HCT116 (cell line): ENCODE results near the gene GPC5. TPM values are rescaled to one million over a fixed set of nuclear protein-coding genes. Genes with fewer than 3 reads are reported as not detected.

Experiments used
- ATAC-seq: fragments of 200-7000 bp; cut with Tn5 transposase; 2 replicates; pipeline ENCODE4 v1.9.1; 2020; ENCODE audit warnings: mild to moderate bottlenecking, moderate library complexity
- BruUV-seq: library from RNA; stranded (reverse); fragments of 400-500 nt; replicated peaks from 2 replicates; lab custom pipeline; 2021; lab: Mats Ljungman, UMichigan
- CTCF ChIA-PET: fragments of 300-600 bp; sonication (Branson Sonifier 250); formaldehyde crosslinking; loops from one replicate; lab custom pipeline; 2021; ENCODE audit warnings: antibody characterized with exemption; lab: Charles Lee
- POLR2A ChIA-PET: fragments of 300-600, 350-600 bp; sonication (Branson Sonifier 250); formaldehyde crosslinking; loops from one replicate; lab custom pipeline; 2021; ENCODE audit warnings: antibody characterized with exemption; lab: Charles Lee
- RAD21 ChIA-PET, 2 experiments: fragments of 300-600 bp; sonication (Branson Sonifier 250); formaldehyde crosslinking; loops; one replicate each; lab custom pipeline; 2023; ENCODE audit warnings: low total read pairs in 2 of 2; ENCODE audit not compliant: uncharacterized antibody in 2 of 2, unreplicated experiment in 2 of 2, low non-redundant PET in 1 of 2; lab: Charles Lee
- DNase-seq: peaks from one replicate; pipeline ENCODE4 v3.0.0-alpha.2; 2010; ENCODE audit warnings: low read depth, low spot score
- H2AFZ ChIP-seq: fragments of 200-600 bp; shearing (Covaris generic), sonication (generic); 2 replicates; pipeline ENCODE4 v1.6.1; 2017; ENCODE audit warnings: low read depth, mixed run types, mixed read lengths, antibody characterized with exemption, low read length; ENCODE audit not compliant: poor library complexity, severe bottlenecking
- H3K27ac ChIP-seq: 2 replicates; pipeline ENCODE4 v1.5.1; 2012; ENCODE audit warnings: low read depth, low read length
- H3K27me3 ChIP-seq: fragments of 200-600 bp; sonication (generic); 2 replicates; pipeline ENCODE4 v1.6.1; 2016; ENCODE audit warnings: mixed run types, low read length, mixed read lengths; ENCODE audit not compliant: insufficient read depth
- H3K36me3 ChIP-seq, 2 experiments: fragments of 200-500 bp in 1 of 2; fragments of 200-600 bp in 1 of 2; sonication (Bioruptor generic) in 1 of 2; sonication (generic) in 1 of 2; 2 replicates each; pipeline versions ENCODE4 v1.5.1 to v1.6.1; 2014 to 2016; ENCODE audit warnings: low read length in 2 of 2, inconsistent platforms in 1 of 2, mixed read lengths in 1 of 2, mixed run types in 1 of 2; ENCODE audit not compliant: insufficient read depth in 2 of 2, control insufficient read depth in 1 of 2
- H3K4me1 ChIP-seq, 2 experiments: fragments of 200-600 bp in 1 of 2; sonication (generic) in 1 of 2; 2 replicates each; pipeline versions ENCODE4 v1.5.1 to v1.6.1; 2012 to 2017; ENCODE audit warnings: low read length in 2 of 2, inconsistent platforms in 1 of 2, mild to moderate bottlenecking in 1 of 2, mixed read lengths in 1 of 2, mixed run types in 1 of 2, moderate library complexity in 1 of 2; ENCODE audit not compliant: insufficient read depth in 2 of 2, control insufficient read depth in 1 of 2
- H3K4me2 ChIP-seq: fragments of 200-600 bp; sonication (generic); 2 replicates; pipeline ENCODE4 v1.6.1; 2017; ENCODE audit warnings: mixed run types, low read length, mixed read lengths
- H3K4me3 ChIP-seq, 2 experiments: fragments of 200-600 bp in 1 of 2; sonication (generic) in 1 of 2; replicated peaks in 1 of 2; 2 replicates each; pipeline ENCODE4 v1.5.1; 2011 to 2016; ENCODE audit warnings: low read length in 2 of 2, control low read depth in 1 of 2, low read depth in 1 of 2, mild to moderate bottlenecking in 1 of 2, mixed read lengths in 1 of 2, mixed run types in 1 of 2
- H3K79me2 ChIP-seq: fragments of 200-600 bp; sonication (generic); 2 replicates; pipeline ENCODE4 v1.6.1; 2017; ENCODE audit warnings: mild to moderate bottlenecking, mixed run types, low read length, moderate library complexity, mixed read lengths; ENCODE audit not compliant: insufficient read depth
- H3K9ac ChIP-seq: fragments of 200-600 bp; sonication (generic); 2 replicates; pipeline ENCODE4 v1.6.1; 2016; ENCODE audit warnings: low read length, mixed read lengths
- H3K9me2 ChIP-seq: fragments of 200-600 bp; sonication (generic), shearing (Covaris generic); 2 replicates; pipeline ENCODE4 v1.6.1; 2017; ENCODE audit warnings: mixed run types, mild to moderate bottlenecking, moderate library complexity; ENCODE audit not compliant: insufficient read depth
- H3K9me3 ChIP-seq, 2 experiments: fragments of 200-500 bp in 1 of 2; fragments of 200-600 bp in 1 of 2; sonication (Bioruptor generic) in 1 of 2; sonication (generic) in 1 of 2; 2 replicates each; pipeline ENCODE4 v1.6.1; 2014 to 2017; ENCODE audit warnings: low read length in 2 of 2, mixed read lengths in 2 of 2, inconsistent platforms in 1 of 2, low read depth in 1 of 2, mild to moderate bottlenecking in 1 of 2, mixed run types in 1 of 2, moderate library complexity in 1 of 2; ENCODE audit not compliant: control insufficient read depth in 1 of 2, insufficient read depth in 1 of 2
- H4K20me1 ChIP-seq: fragments of 200-600 bp; sonication (generic), shearing (Covaris generic); 2 replicates; pipeline ENCODE4 v1.6.1; 2017; ENCODE audit warnings: mixed run types, mild to moderate bottlenecking, moderate library complexity; ENCODE audit not compliant: insufficient read depth
- CEBPB ChIP-seq: IDR thresholded peaks from 2 replicates; pipeline ENCODE4 v1.6.1; 2012; ENCODE audit warnings: low read depth
- ELF1 ChIP-seq: IDR thresholded peaks from 2 replicates; pipeline ENCODE4 v1.6.1; 2012; ENCODE audit warnings: low read depth, borderline replicate concordance
- EZH2 ChIP-seq: fragments of 200-600 bp; sonication (generic); IDR thresholded peaks from 2 replicates; pipeline ENCODE4 v1.6.1; 2017; ENCODE audit warnings: antibody characterized with exemption, mixed run types
- JUND ChIP-seq: IDR thresholded peaks from 2 replicates; pipeline ENCODE4 v1.6.1; 2012
- POLR2A ChIP-seq: IDR thresholded peaks from 2 replicates; pipeline ENCODE4 v1.7.0; 2011; ENCODE audit warnings: borderline replicate concordance; ENCODE audit not compliant: insufficient read depth, insufficient read length; ENCODE audit errors: extremely low read depth
- SIN3A ChIP-seq: IDR thresholded peaks from 2 replicates; pipeline ENCODE4 v1.6.1; 2012; ENCODE audit warnings: low read depth
- SP1 ChIP-seq: IDR thresholded peaks from 2 replicates; pipeline ENCODE4 v1.6.1; 2012; ENCODE audit warnings: low read depth
- SRF ChIP-seq: IDR thresholded peaks from 2 replicates; pipeline ENCODE4 v1.6.1; 2012; ENCODE audit warnings: low read depth
- TCF7L2 ChIP-seq: IDR thresholded peaks from 2 replicates; pipeline ENCODE4 v1.7.0; 2011; ENCODE audit warnings: borderline replicate concordance, inconsistent platforms; ENCODE audit not compliant: insufficient read depth, insufficient read length; ENCODE audit errors: extremely low read depth
- intact Hi-C: fragments of 100-400 bp; cut with micrococcal nuclease; formaldehyde crosslinking; loops from 2 replicates; pipeline ENCODE4 v1.10.0; 2022
- total RNA-seq: library from RNA; stranded (reverse); gene quantifications from one replicate; pipeline ENCODE4 v1.2.1, GENCODE V29; 2021; ENCODE audit not compliant: unreplicated experiment
- TF ChIP-seq, protein P1 (sequence below): IDR thresholded peaks from 2 replicates; pipeline ENCODE4 v1.6.1; 2012
- TF ChIP-seq, protein P2 (sequence below): IDR thresholded peaks from 2 replicates; pipeline ENCODE4 v1.6.1; 2012
- TF ChIP-seq, protein P3 (sequence below), 3 experiments: fragments of 200-600 bp in 1 of 3; sonication (generic) in 1 of 3; IDR thresholded peaks in 2 of 3; conservative IDR thresholded peaks in 1 of 3; 2 replicates each; pipeline ENCODE4 v1.5.1; 2012 to 2017; ENCODE audit warnings: low read depth in 2 of 3, low read length in 2 of 3, antibody characterized with exemption in 1 of 3, borderline replicate concordance in 1 of 3, control low read depth in 1 of 3, mild to moderate bottlenecking in 1 of 3, mixed read lengths in 1 of 3, mixed run types in 1 of 3, moderate library complexity in 1 of 3; ENCODE audit not compliant: insufficient read depth in 1 of 3
- TF ChIP-seq, protein P4 (sequence below): IDR thresholded peaks from 2 replicates; pipeline ENCODE4 v1.6.1; 2011; ENCODE audit warnings: mild to moderate bottlenecking, low read length, moderate library complexity; ENCODE audit not compliant: insufficient replicate concordance; ENCODE audit errors: extremely low read depth

Gene GPC5
- total RNA-seq, 1 experiment from 2014 or later: not detected

DNA sequence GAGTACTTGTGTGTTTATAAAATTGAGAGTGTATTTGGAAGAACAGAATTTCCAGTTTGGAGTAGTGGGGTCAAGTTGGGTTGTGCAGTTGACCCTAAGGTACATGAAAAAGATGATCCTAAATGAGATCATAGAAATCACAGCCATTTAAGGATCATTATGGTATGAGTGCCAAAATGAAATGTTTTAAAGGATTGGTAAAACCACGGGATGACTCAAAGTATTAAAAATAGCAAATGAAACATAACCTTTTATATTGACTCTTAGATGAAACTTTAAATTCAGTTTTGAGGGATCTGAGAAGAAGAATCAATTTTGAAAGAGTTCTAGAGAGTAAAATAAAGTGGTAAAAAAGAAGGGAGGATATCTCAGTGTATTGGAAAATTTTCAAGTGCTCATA is 773.8 kb downstream of the GPC5 start:
- H3K4me2 ChIP-seq: no peak overlapping the region
- H3K27me3 ChIP-seq: no peaks in the 10 kb centered on the region
- H2AFZ ChIP-seq: no peak overlapping the region
- no peak for ATAC-seq
- H4K20me1 ChIP-seq: no peaks in the 10 kb centered on the region
- H3K4me3 ChIP-seq: no peak overlapping the region
- H3K9me3 ChIP-seq: peaks cover 6 to 16% of the 10 kb centered on the region in 2 experiments; a peak in 2 of 4 replicates
- no peak overlapping the region for H3K27ac ChIP-seq
- intact Hi-C loops: no loop called here
- CTCF ChIA-PET: no interaction called here
- no peaks in the 10 kb centered on the region for H3K36me3 ChIP-seq
- no peaks in the 10 kb centered on the region for H3K79me2 ChIP-seq
- TF ChIP-seq, protein P1, sequence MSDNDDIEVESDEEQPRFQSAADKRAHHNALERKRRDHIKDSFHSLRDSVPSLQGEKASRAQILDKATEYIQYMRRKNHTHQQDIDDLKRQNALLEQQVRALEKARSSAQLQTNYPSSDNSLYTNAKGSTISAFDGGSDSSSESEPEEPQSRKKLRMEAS: no peak
- TF ChIP-seq, protein P2, sequence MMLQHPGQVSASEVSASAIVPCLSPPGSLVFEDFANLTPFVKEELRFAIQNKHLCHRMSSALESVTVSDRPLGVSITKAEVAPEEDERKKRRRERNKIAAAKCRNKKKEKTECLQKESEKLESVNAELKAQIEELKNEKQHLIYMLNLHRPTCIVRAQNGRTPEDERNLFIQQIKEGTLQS: no peak
- TF ChIP-seq SRF (no peak), EZH2 (no peak)
- DNase-seq: no peak
- H3K9ac ChIP-seq: no peak overlapping the region
- H3K4me1 ChIP-seq: no peaks in the 10 kb centered on the region
- H3K9me2 ChIP-seq: no peaks in the 10 kb centered on the region
- POLR2A ChIA-PET: no interaction called here
- BruUV-seq: no TSS peak
- RAD21 ChIA-PET: no interaction called here

DNA sequence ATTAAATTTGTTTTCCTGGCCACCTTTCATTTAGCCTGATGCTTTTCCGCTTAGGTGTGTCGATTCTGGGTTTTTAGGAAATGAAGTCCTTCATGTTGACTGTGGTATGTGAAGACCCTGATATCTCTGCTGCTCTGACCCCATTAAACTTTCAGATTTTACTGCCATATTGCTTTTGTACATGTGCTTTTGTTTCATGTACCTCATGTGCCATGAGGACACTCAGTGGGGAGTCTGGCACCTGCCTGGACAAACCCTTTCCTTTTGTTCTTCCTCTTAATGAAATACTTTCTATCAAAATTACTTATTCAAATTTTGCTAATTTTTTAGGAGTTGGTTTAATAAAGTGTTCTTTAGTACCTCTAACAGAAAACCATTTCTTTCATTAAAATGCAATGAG is 774.8 kb downstream of the GPC5 start:
- H3K27ac ChIP-seq: no peak overlapping the region
- H2AFZ ChIP-seq: no peak overlapping the region
- ChIA-PET RAD21 (no interaction called here), CTCF (no interaction called here), POLR2A (no interaction called here)
- peaks cover 9 to 20% of the 10 kb centered on the region in 2 experiments; a peak in 2 of 4 replicates for H3K9me3 ChIP-seq
- H3K4me2 ChIP-seq: no peak overlapping the region
- no peaks in the 10 kb centered on the region for H3K4me1 ChIP-seq
- no peaks in the 10 kb centered on the region for H3K27me3 ChIP-seq
- no peak overlapping the region for H3K4me3 ChIP-seq
- H3K79me2 ChIP-seq: no peaks in the 10 kb centered on the region
- DNase-seq (no peak), ATAC-seq (no peak)
- BruUV-seq: no TSS peak
- no peaks in the 10 kb centered on the region for H3K9me2 ChIP-seq
- intact Hi-C loops: no loop called here
- H4K20me1 ChIP-seq: no peaks in the 10 kb centered on the region
- H3K36me3 ChIP-seq: no peaks in the 10 kb centered on the region
- H3K9ac ChIP-seq: no peak overlapping the region
- TF ChIP-seq, protein P1: no peak
- TF ChIP-seq CEBPB: no peak
- no peak for TF ChIP-seq ELF1
- no peak for TF ChIP-seq SP1
- no peak for TF ChIP-seq POLR2A
- TF ChIP-seq, protein P2: no peak
- TF ChIP-seq JUND: no peak
- no peak for TF ChIP-seq EZH2
- TF ChIP-seq, protein P3, sequence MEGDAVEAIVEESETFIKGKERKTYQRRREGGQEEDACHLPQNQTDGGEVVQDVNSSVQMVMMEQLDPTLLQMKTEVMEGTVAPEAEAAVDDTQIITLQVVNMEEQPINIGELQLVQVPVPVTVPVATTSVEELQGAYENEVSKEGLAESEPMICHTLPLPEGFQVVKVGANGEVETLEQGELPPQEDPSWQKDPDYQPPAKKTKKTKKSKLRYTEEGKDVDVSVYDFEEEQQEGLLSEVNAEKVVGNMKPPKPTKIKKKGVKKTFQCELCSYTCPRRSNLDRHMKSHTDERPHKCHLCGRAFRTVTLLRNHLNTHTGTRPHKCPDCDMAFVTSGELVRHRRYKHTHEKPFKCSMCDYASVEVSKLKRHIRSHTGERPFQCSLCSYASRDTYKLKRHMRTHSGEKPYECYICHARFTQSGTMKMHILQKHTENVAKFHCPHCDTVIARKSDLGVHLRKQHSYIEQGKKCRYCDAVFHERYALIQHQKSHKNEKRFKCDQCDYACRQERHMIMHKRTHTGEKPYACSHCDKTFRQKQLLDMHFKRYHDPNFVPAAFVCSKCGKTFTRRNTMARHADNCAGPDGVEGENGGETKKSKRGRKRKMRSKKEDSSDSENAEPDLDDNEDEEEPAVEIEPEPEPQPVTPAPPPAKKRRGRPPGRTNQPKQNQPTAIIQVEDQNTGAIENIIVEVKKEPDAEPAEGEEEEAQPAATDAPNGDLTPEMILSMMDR (IDR thresholded peaks at IDR 0.05 in 2 of 3, conservative IDR thresholded peaks at IDR 0.05 in 1 of 3; ENCODE audit: borderline replicate concordance in 1 of 3, insufficient read depth in 1 of 3, low read depth in 2 of 3, low read length in 2 of 3): no peak
- TF ChIP-seq, protein P4, sequence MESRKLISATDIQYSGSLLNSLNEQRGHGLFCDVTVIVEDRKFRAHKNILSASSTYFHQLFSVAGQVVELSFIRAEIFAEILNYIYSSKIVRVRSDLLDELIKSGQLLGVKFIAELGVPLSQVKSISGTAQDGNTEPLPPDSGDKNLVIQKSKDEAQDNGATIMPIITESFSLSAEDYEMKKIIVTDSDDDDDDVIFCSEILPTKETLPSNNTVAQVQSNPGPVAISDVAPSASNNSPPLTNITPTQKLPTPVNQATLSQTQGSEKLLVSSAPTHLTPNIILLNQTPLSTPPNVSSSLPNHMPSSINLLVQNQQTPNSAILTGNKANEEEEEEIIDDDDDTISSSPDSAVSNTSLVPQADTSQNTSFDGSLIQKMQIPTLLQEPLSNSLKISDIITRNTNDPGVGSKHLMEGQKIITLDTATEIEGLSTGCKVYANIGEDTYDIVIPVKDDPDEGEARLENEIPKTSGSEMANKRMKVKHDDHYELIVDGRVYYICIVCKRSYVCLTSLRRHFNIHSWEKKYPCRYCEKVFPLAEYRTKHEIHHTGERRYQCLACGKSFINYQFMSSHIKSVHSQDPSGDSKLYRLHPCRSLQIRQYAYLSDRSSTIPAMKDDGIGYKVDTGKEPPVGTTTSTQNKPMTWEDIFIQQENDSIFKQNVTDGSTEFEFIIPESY: no peak
- TF ChIP-seq TCF7L2: no peak
- no peak for TF ChIP-seq SIN3A
